Vagina (tissue), 2 donors: ENCODE data around the gene HNRNPM.

Source experiments
- POLR2A ChIP-seq, 2 donors: fragments of 450-650 bp; IDR thresholded peaks; one replicate each; pipeline ENCODE4 v1.6.1; 2017; ENCODE audit warnings: antibody characterized with exemption in 2 of 2, mild to moderate bottlenecking in 2 of 2, moderate library complexity in 2 of 2
- POLR2AphosphoS5 ChIP-seq, 2 donors: sonication (generic); formaldehyde crosslinking; IDR thresholded peaks; one replicate each; pipeline ENCODE4 v1.9.0; 2017; ENCODE audit warnings: antibody characterized with exemption in 2 of 2, mild to moderate bottlenecking in 2 of 2, low read depth in 1 of 2; ENCODE audit not compliant: insufficient read depth in 1 of 2
- TF ChIP-seq, protein P1 (sequence below), 3 experiments: fragments of 450-650 bp in 2 of 3; fragments of 200-600 bp in 1 of 3; sonication (generic) in 1 of 3; IDR thresholded peaks; one replicate each; pipeline ENCODE4 v1.5.1; 2017 to 2019; ENCODE audit warnings: antibody characterized with exemption in 3 of 3, mild to moderate bottlenecking in 2 of 3, moderate library complexity in 2 of 3

DNA sequence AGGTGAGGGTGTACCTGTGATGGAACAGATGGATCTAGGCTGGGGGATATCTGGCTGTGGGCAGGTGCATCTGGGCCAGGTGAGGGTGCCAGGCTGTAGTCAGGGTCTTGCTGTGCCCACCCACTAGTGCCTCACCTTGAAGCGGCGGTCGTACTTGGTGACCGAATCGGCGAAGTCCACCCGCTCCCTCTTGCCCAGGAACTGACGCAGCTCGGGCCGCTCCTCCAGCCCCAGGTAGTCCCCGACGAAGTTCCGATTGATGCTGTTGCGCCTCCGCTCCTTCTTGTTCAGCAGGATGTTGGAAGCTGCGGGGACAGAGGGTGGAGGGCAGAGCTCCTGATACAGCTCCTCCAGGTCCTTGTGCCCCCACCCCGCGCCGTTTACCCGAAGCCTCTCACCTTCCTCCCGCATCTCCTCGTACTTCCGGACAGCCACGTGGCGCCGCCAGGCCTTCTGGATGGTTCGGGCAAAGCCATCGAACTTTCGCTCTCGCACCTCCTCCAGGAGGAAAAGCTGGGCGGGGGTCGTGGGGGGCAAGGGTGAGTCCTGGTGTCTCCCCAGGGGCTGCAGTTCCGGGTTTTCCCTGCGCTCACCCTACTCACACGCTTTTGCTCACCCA, 85.4 kb downstream of the HNRNPM start:
- TF ChIP-seq, protein P1, sequence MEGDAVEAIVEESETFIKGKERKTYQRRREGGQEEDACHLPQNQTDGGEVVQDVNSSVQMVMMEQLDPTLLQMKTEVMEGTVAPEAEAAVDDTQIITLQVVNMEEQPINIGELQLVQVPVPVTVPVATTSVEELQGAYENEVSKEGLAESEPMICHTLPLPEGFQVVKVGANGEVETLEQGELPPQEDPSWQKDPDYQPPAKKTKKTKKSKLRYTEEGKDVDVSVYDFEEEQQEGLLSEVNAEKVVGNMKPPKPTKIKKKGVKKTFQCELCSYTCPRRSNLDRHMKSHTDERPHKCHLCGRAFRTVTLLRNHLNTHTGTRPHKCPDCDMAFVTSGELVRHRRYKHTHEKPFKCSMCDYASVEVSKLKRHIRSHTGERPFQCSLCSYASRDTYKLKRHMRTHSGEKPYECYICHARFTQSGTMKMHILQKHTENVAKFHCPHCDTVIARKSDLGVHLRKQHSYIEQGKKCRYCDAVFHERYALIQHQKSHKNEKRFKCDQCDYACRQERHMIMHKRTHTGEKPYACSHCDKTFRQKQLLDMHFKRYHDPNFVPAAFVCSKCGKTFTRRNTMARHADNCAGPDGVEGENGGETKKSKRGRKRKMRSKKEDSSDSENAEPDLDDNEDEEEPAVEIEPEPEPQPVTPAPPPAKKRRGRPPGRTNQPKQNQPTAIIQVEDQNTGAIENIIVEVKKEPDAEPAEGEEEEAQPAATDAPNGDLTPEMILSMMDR (IDR thresholded peaks at IDR 0.05), result no peak
- TF ChIP-seq POLR2A (IDR thresholded peaks at IDR 0.05), result no peak
- no peak for TF ChIP-seq POLR2AphosphoS5 (IDR thresholded peaks at IDR 0.05; ENCODE audit: insufficient read depth in 1 of 2, low read depth in 1 of 2)
